Retinal pigment epithelial cell (primary cell): ENCODE measurements around the gene ZNF846.
"Not testable (repeated sequence)": the region's sequence is repeated elsewhere in the genome, so short reads cannot be mapped to it uniquely, and the experiment has no call there.

Source experiments
- DNase-seq: peaks from one replicate; pipeline ENCODE4 v3.0.0-alpha.2; 2010; ENCODE audit warnings: low read depth
- H3K4me3 ChIP-seq: 2 replicates; pipeline ENCODE4 v1.5.1; 2011; ENCODE audit warnings: mild to moderate bottlenecking, low read length, control low read depth, moderate library complexity
- TF ChIP-seq, protein P1 (sequence below): conservative IDR thresholded peaks from 2 replicates; pipeline ENCODE4 v1.5.1; 2011; ENCODE audit warnings: low read depth, low read length, control low read depth, inconsistent platforms

ZNF846 gene

GRCh38 chr19:9789066-9789465 is 20.5 kb upstream of the ZNF846 start:
- H3K4me3 ChIP-seq = no peak overlapping the region
- no peak for DNase-seq
- TF ChIP-seq, protein P1, sequence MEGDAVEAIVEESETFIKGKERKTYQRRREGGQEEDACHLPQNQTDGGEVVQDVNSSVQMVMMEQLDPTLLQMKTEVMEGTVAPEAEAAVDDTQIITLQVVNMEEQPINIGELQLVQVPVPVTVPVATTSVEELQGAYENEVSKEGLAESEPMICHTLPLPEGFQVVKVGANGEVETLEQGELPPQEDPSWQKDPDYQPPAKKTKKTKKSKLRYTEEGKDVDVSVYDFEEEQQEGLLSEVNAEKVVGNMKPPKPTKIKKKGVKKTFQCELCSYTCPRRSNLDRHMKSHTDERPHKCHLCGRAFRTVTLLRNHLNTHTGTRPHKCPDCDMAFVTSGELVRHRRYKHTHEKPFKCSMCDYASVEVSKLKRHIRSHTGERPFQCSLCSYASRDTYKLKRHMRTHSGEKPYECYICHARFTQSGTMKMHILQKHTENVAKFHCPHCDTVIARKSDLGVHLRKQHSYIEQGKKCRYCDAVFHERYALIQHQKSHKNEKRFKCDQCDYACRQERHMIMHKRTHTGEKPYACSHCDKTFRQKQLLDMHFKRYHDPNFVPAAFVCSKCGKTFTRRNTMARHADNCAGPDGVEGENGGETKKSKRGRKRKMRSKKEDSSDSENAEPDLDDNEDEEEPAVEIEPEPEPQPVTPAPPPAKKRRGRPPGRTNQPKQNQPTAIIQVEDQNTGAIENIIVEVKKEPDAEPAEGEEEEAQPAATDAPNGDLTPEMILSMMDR = no peak

DNA sequence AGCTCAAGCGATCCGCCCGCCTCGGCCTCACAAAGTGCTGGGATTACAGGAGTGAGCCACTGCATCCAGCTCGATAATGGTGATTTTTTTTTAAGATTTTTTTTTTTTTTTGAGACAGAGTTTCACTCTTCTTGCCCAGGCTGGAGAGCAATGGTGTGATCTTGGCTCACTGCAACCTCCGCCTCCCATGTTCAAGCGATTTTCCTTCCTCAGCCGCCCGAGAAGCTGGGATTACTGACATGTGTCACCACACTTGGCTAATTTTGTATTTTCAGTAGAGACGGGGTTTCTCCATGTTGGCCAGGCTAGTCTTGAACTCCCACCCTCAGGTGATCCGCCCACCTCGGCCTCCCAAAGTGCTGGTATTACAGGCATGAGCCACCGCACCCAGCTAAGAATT is 20.1 kb upstream of the ZNF846 start:
- not testable (repeated sequence) for DNase-seq, H3K4me3 ChIP-seq

DNA sequence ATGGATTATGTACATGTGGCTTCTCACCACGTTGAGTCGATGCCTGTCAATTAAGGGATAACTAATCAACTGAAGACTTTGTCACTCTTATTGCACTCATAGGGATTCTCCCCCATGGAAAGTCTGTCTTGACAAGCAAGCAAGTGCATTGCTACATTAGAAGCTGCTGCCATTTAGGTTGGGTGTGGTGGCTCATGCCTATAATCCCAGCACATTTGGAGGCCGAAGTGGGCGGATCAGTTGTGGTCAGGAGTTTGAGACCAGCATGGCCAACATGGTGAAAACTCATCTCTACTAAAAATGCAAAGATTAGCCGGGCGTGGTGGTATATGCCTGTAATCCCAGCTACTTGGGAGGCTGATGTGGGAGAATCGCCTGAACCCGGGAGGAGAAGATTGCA is 18.3 kb upstream of the ZNF846 start:
- DNase-seq = no peak
- no peak overlapping the region for H3K4me3 ChIP-seq
- TF ChIP-seq, protein P1 = no peak

DNA sequence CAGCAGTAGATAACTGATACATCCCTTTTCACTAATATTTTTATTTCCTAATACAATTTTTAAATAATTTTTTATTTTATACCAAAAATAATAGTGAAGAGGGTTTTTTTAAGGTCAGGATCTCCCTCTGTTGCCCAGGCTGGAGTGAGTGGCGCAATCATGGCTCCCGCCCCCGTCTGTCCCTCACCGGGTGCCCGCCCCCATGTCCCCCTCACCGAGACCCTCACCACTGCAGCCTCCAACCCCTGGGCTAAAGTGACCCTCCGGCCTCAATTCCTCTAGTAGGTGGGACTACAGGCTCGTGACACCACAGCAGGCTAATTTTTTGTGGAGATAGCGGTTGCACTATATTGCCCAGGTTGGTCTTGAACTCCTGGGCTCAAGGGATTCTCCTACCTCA is 17.8 kb upstream of the ZNF846 start:
- TF ChIP-seq, protein P1 = no peak
- DNase-seq = no peak
- H3K4me3 ChIP-seq = peak overlapping the region; percentile 76

DNA sequence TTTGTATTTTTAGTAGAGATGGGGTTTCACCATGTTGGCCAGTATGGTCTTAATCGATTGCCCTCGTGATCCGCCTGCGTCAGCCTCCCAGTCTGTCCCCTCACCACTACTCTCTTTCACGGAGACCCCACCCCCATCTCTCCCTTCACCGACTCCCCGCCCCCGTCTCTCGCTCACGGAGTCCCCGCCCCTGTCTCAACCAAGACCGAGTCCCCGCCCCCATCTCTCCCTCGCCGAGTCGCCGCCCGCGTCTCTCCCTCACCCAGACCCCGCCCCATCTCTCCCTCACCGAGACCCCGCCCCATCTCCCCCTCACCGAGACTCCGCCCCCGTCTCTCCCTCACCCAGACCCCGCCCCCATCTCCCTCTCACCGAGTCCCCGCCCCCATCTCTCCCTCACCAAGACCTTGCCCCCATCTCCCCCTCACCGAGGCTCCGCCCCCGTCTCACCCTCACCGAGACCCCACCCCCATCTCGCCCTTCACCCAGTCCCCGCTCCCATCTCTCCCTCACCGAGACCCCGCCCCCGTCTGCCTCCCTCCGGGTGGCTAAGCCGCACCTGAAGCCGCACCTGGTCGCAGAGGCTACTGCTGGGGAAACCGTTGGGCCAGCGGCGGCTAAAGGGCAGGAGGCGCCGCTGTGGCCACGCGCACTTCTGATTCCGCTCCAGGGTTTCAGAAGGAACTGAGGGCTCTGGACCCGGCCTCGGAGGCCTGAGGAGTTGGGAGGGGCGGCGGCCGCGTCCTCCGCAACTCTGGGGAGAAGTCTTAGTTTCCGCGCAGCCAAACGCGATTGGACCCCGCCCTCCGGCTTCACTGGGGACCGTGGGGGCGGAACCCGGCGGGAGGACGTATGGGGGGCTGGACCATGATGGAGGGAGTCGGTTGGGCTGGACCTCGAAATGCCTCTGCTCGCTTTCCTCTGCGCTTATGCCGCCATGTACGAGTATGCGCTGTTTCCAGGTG is 17.1 kb upstream of the ZNF846 start:
- H3K4me3 ChIP-seq = peak overlapping the region; percentile 76
- DNase-seq = peak; percentile 81
- TF ChIP-seq, protein P1 = no peak

- H3K4me3 ChIP-seq = not testable (repeated sequence)
Observed at GRCh38 chr19:9784163-9784496, 15.6 kb upstream of the ZNF846 start.

GRCh38 chr19:9782338-9782737 is 13.8 kb upstream of the ZNF846 start:
- DNase-seq = no peak
- TF ChIP-seq, protein P1 = no peak
- H3K4me3 ChIP-seq = no peak overlapping the region

More at GRCh38 chr19:9784163-9784496, 15.6 kb upstream of the ZNF846 start:
- not testable (repeated sequence) for DNase-seq

DNA sequence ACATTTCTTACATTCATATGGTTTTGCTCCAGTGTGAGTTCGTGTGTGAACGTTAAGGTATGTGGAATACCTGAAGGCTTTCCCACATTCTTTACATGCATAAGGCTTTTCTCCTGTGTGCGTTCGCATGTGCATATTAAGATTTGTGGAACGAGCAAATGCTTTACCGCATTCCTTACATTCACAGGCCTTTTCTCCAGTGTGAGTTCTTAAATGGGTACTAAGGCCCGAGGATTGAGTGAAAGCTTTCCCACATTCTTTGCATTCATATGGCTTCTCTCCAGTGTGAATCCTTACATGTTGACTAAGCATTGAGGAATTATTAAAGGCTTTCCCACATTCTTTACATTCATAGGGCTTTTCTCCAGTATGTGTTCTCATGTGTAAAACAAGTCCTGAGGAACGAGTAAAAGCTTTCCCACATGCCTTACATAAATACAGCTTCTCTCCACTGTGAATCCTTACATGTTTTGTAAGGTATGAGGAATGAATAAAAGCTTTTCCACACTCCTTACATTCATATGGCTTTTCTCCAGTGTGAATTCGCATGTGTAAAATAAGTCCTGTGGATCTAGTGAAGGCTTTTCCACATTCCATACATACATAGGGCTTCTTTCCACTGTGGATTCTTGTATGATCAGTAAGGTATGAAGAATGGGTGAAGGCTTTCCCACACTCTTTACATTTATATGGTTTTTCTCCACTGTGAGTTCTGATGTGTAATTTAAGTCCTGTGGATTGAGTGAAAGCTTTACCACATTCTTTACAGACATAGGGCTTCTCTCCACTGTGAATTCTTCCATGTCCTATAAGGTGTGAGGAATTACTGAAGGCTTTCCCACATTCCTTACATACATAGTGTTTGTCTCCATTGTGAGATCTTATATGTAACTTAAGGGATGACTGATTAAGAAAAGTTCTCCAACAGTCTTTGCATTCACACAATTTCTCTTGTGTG is 10.7 kb downstream of the ZNF846 start:
- no peak overlapping the region for H3K4me3 ChIP-seq
- no peak for DNase-seq
- TF ChIP-seq, protein P1 = no peak
